ENCODE data around the gene CREG1. TPM values are rescaled to one million over a fixed set of nuclear protein-coding genes. Genes with fewer than 3 reads are reported as not detected.

The CREG1 gene
- total RNA-seq, 2 donors from 2014 or later: 81.1 to 100 TPM

GRCh38 chr1:167509587-167509986 lies 44.0 kb downstream of the CREG1 start:
- Histone ChIP-seq H3K4me3 (no peak overlapping the region), H3K4me1 (no peaks in the 10 kb centered on the region), H3K27me3 (no peaks in the 10 kb centered on the region), H3K27ac (no peak overlapping the region), H3K9me3 (no peaks in the 10 kb centered on the region), H3K36me3 (replicated peaks in 1 of 2; ENCODE audit: insufficient read depth in 1 of 2, low read depth in 2 of 2) (no peaks in the 10 kb centered on the region)
- TF ChIP-seq CTCF (IDR thresholded peaks at IDR 0.05): no peak
- no peak for TF ChIP-seq POLR2A (IDR thresholded peaks at IDR 0.05)
- intact Hi-C loops (cut with DNase I): no loop called here
- DNase-seq: no peak
- 72 to 75% methylated on average over 8 of the region's 8 CpGs for WGBS, 2 donors
- no peak for ATAC-seq

GRCh38 chr1:167507719-167508118 lies 45.8 kb downstream of the CREG1 start:
- no peaks in the 10 kb centered on the region for H3K4me1 ChIP-seq
- TF ChIP-seq CTCF (IDR thresholded peaks at IDR 0.05): no peak
- intact Hi-C loops (cut with DNase I): no loop called here
- 80 to 84% methylated on average over 3 of the region's 3 CpGs for WGBS, 2 donors
- H3K4me3 ChIP-seq: no peak overlapping the region
- H3K36me3 ChIP-seq (replicated peaks in 1 of 2; ENCODE audit: insufficient read depth in 1 of 2, low read depth in 2 of 2): no peaks in the 10 kb centered on the region
- ATAC-seq (no peak), DNase-seq (no peak)
- H3K27me3 ChIP-seq: no peaks in the 10 kb centered on the region
- H3K9me3 ChIP-seq: no peaks in the 10 kb centered on the region
- H3K27ac ChIP-seq: no peak overlapping the region

- no peak for TF ChIP-seq POLR2A (IDR thresholded peaks at IDR 0.05)
- no peak for TF ChIP-seq CTCF (IDR thresholded peaks at IDR 0.05)
- no peaks in the 10 kb centered on the region for H3K36me3 ChIP-seq (replicated peaks in 1 of 2; ENCODE audit: insufficient read depth in 1 of 2, low read depth in 2 of 2)
- H3K27me3 ChIP-seq: no peaks in the 10 kb centered on the region
- no peak for DNase-seq
- peaks cover 6% of the 10 kb centered on the region for H3K4me1 ChIP-seq
- H3K27ac ChIP-seq: no peak overlapping the region
- 60 to 71% methylated on average over 3 of the region's 3 CpGs for WGBS, 2 donors
- H3K9me3 ChIP-seq: no peaks in the 10 kb centered on the region
- no peak overlapping the region for H3K4me3 ChIP-seq
- intact Hi-C loops (cut with DNase I): no loop called here
- no peak for ATAC-seq
Measured at GRCh38 chr1:167504467-167504827, 49.1 kb downstream of the CREG1 start.

- no peaks in the 10 kb centered on the region for H3K36me3 ChIP-seq (replicated peaks in 1 of 2; ENCODE audit: insufficient read depth in 1 of 2, low read depth in 2 of 2)
- intact Hi-C loops (cut with DNase I): no loop called here
- no peak overlapping the region for H3K27ac ChIP-seq
- TF ChIP-seq CTCF (IDR thresholded peaks at IDR 0.05): no peak
- TF ChIP-seq POLR2A (IDR thresholded peaks at IDR 0.05): no peak
- ATAC-seq (no peak), DNase-seq (no peak)
- 70 to 76% methylated on average over 14 of the region's 14 CpGs for WGBS, 2 donors
- H3K27me3 ChIP-seq: no peaks in the 10 kb centered on the region
- H3K9me3 ChIP-seq: no peaks in the 10 kb centered on the region
- peaks cover 6% of the 10 kb centered on the region for H3K4me1 ChIP-seq
- no peak overlapping the region for H3K4me3 ChIP-seq
Measured at GRCh38 chr1:167503626-167504466, 49.7 kb downstream of the CREG1 start.

All from body of pancreas (tissue), 4 donors.